SK-N-SH treated with all-trans-retinoic acid at 6 μM for 48 hours (cell line): ENCODE results near the gene PPP2R5A.
"Not testable (repeated sequence)": the region's sequence is repeated elsewhere in the genome, so short reads cannot be mapped to it uniquely, and the experiment has no call there.

Experiments
- ATAC-seq: fragments of 200-7000 bp; cut with Tn5 transposase; 3 replicates; pipeline ENCODE4 v1.9.1; 2020; ENCODE audit warnings: mild to moderate bottlenecking, moderate library complexity
- ARNTL ChIP-seq: fragments of 450-650 bp; formaldehyde crosslinking; IDR thresholded peaks from 2 replicates; pipeline ENCODE4 v1.5.0; 2020; ENCODE audit warnings: low read depth, mild to moderate bottlenecking, moderate library complexity, borderline replicate concordance
- BACH2 ChIP-seq: fragments of 250-450 bp; sonication (Bioruptor Pico); IDR thresholded peaks from 2 replicates; pipeline ENCODE4 v1.9.0; 2021; ENCODE audit warnings: mild to moderate bottlenecking, borderline replicate concordance
- CSDC2 ChIP-seq: fragments of 250-450 bp; sonication (Bioruptor Pico); IDR thresholded peaks from 2 replicates; pipeline ENCODE4 v1.5.0; 2020; ENCODE audit warnings: mild to moderate bottlenecking, moderate library complexity
- CSRNP3 ChIP-seq: fragments of 250-450 bp; sonication (Bioruptor Pico); IDR thresholded peaks from 2 replicates; pipeline ENCODE4 v1.5.1; 2021; ENCODE audit warnings: mild to moderate bottlenecking, moderate library complexity
- ESRRG ChIP-seq: fragments of 250-450 bp; sonication (Bioruptor Pico); IDR thresholded peaks from 2 replicates; pipeline ENCODE4 v1.6.1; 2021; ENCODE audit warnings: mild to moderate bottlenecking
- POU6F1 ChIP-seq: fragments of 250-450 bp; sonication (Bioruptor Pico); IDR thresholded peaks from 2 replicates; pipeline ENCODE4 v1.8.0; 2021; ENCODE audit warnings: low read depth, mild to moderate bottlenecking, moderate library complexity, borderline replicate concordance
- PPARA ChIP-seq: fragments of 250-450 bp; sonication (Bioruptor Pico); IDR thresholded peaks from 2 replicates; pipeline ENCODE4 v1.5.0; 2020; ENCODE audit warnings: mild to moderate bottlenecking, borderline replicate concordance
- RARB ChIP-seq: fragments of 250-450 bp; sonication (Bioruptor Pico); IDR thresholded peaks from 2 replicates; pipeline ENCODE4 v1.8.0; 2021; ENCODE audit warnings: mild to moderate bottlenecking, moderate library complexity
- SNAI2 ChIP-seq: fragments of 250-450 bp; sonication (Bioruptor Pico); IDR thresholded peaks from 2 replicates; pipeline ENCODE4 v1.5.0; 2020; ENCODE audit warnings: mild to moderate bottlenecking, moderate library complexity
- TCF4 ChIP-seq: fragments of 250-450 bp; sonication (Bioruptor Pico); IDR thresholded peaks from 2 replicates; pipeline ENCODE4 v1.8.0; 2021; ENCODE audit warnings: mild to moderate bottlenecking, moderate library complexity, borderline replicate concordance
- TOX ChIP-seq: fragments of 250-450 bp; sonication (Bioruptor Pico); IDR thresholded peaks from 2 replicates; pipeline ENCODE4 v1.8.0; 2021; ENCODE audit warnings: mild to moderate bottlenecking, moderate library complexity, borderline replicate concordance
- TSHZ2 ChIP-seq: fragments of 250-450 bp; sonication (Bioruptor Pico); IDR thresholded peaks from 2 replicates; pipeline ENCODE4 v1.5.0; 2020; ENCODE audit warnings: mild to moderate bottlenecking, moderate library complexity
- ZC3H10 ChIP-seq: fragments of 250-450 bp; sonication (Bioruptor Pico); IDR thresholded peaks from 2 replicates; pipeline ENCODE4 v1.5.1; 2021; ENCODE audit warnings: mild to moderate bottlenecking, moderate library complexity
- ZNF565 ChIP-seq: fragments of 450-650 bp; formaldehyde crosslinking; conservative IDR thresholded peaks from 2 replicates; pipeline ENCODE4 v1.5.0; 2020; ENCODE audit warnings: low read depth, mild to moderate bottlenecking, moderate library complexity
- ZNF70 ChIP-seq: fragments of 450-650 bp; formaldehyde crosslinking; IDR thresholded peaks from 2 replicates; pipeline ENCODE4 v1.5.0; 2020; ENCODE audit warnings: mild to moderate bottlenecking, moderate library complexity
- ZNF8 ChIP-seq: fragments of 450-650 bp; formaldehyde crosslinking; IDR thresholded peaks from 2 replicates; pipeline ENCODE4 v1.5.0; 2020; ENCODE audit warnings: mild to moderate bottlenecking, moderate library complexity

Gene PPP2R5A

GRCh38 chr1:212381397-212382035 is 96.3 kb downstream of the PPP2R5A start:
- TF ChIP-seq ZNF8 (CRISPR knock-in tag) = no peak
- TF ChIP-seq ESRRG = no peak
- no peak for TF ChIP-seq ZC3H10 (CRISPR knock-in tag)
- no peak for TF ChIP-seq BACH2 (CRISPR knock-in tag)
- TF ChIP-seq CSDC2 (CRISPR knock-in tag) = no peak
- TF ChIP-seq TCF4 (CRISPR knock-in tag) = no peak
- no peak for TF ChIP-seq POU6F1 (CRISPR knock-in tag)
- TF ChIP-seq ARNTL = no peak
- TF ChIP-seq PPARA (CRISPR knock-in tag) = no peak
- no peak for TF ChIP-seq ZNF70 (CRISPR knock-in tag)
- no peak for TF ChIP-seq ZNF565 (CRISPR knock-in tag)
- TF ChIP-seq RARB (CRISPR knock-in tag) = no peak
- TF ChIP-seq TSHZ2 (CRISPR knock-in tag) = no peak
- ATAC-seq = no peak

GRCh38 chr1:212386029-212386428 is 100.8 kb downstream of the PPP2R5A start:
- no peak for ATAC-seq
- TF ChIP-seq TSHZ2 (CRISPR knock-in tag) (no peak), SNAI2 (CRISPR knock-in tag) (no peak)

- TF ChIP-seq TCF4 (CRISPR knock-in tag) (no peak), TOX (no peak), CSRNP3 (CRISPR knock-in tag) (no peak), ARNTL (no peak)
- ATAC-seq = no peak
These were observed 103.9 kb downstream of the PPP2R5A start for GRCh38 chr1:212388985-212389716.

GRCh38 chr1:212395678-212396437 is 110.6 kb downstream of the PPP2R5A start:
- ATAC-seq = not testable (repeated sequence)
